HepG2 (cell line): ENCODE results near the gene KLHL7. TPM values are rescaled to one million over a fixed set of nuclear protein-coding genes. Genes with fewer than 3 reads are reported as not detected.

ENCODE experiments used
- DRAP1 ChIP-seq: IDR thresholded peaks from 2 replicates; pipeline ENCODE4 v1.6.1; 2016; ENCODE audit warnings: missing genetic modification reagents, missing compliant biosample characterization
- HNRNPLL ChIP-seq: fragments of 200-400 bp; formaldehyde crosslinking; IDR thresholded peaks from 2 replicates; pipeline ENCODE4 v1.6.1; 2017; ENCODE audit warnings: mild to moderate bottlenecking, low read depth, low read length; ENCODE audit not compliant: poor library complexity, severe bottlenecking
- MAF1 ChIP-seq: sonication (generic); formaldehyde crosslinking; IDR thresholded peaks from 2 replicates; pipeline ENCODE4 v1.5.0; 2020; ENCODE audit warnings: missing genetic modification reagents, borderline replicate concordance
- MTA3 ChIP-seq: sonication (generic); formaldehyde crosslinking; IDR thresholded peaks from 2 replicates; pipeline ENCODE4 v1.4.0; 2020; ENCODE audit warnings: missing genetic modification reagents
- NFAT5 ChIP-seq: sonication (generic); formaldehyde crosslinking; IDR thresholded peaks from 2 replicates; pipeline ENCODE4 v1.4.0; 2020; ENCODE audit warnings: missing genetic modification reagents
- PAF1 ChIP-seq: IDR thresholded peaks from 2 replicates; pipeline ENCODE4 v1.6.1; 2016; ENCODE audit warnings: missing genetic modification reagents, missing compliant biosample characterization
- POLR2G ChIP-seq: fragments of 200-400 bp; formaldehyde crosslinking; IDR thresholded peaks from 2 replicates; pipeline ENCODE4 v1.6.1; 2018; ENCODE audit warnings: mild to moderate bottlenecking, low read depth, low read length, moderate library complexity
- PRDM4 ChIP-seq: sonication (generic); formaldehyde crosslinking; IDR thresholded peaks from 2 replicates; pipeline ENCODE4 v1.9.0; 2021; ENCODE audit warnings: missing genetic modification reagents, borderline replicate concordance
- RFX5 ChIP-seq: IDR thresholded peaks from 2 replicates; pipeline ENCODE4 v1.6.1; 2011; ENCODE audit warnings: low read depth, low read length, improper control_type of control experiment
- ZBTB14 ChIP-seq: sonication (generic); formaldehyde crosslinking; IDR thresholded peaks from 2 replicates; pipeline ENCODE4 v1.4.0; 2020; ENCODE audit warnings: missing genetic modification reagents
- ZFP62 ChIP-seq: sonication (generic); formaldehyde crosslinking; IDR thresholded peaks from 2 replicates; pipeline ENCODE4 v1.4.0; 2020; ENCODE audit warnings: missing genetic modification reagents
- ZNF317 ChIP-seq: sonication (generic); formaldehyde crosslinking; IDR thresholded peaks from 2 replicates; pipeline ENCODE4 v1.5.0; 2020; ENCODE audit warnings: mild to moderate bottlenecking, missing genetic modification reagents
- ZNF546 ChIP-seq: sonication (generic); formaldehyde crosslinking; conservative IDR thresholded peaks from 2 replicates; pipeline ENCODE4 v1.8.1; 2023; ENCODE audit warnings: mild to moderate bottlenecking, missing genetic modification reagents
- ZNF547 ChIP-seq: sonication (generic); formaldehyde crosslinking; IDR thresholded peaks from 2 replicates; pipeline ENCODE4 v1.5.1; 2020; ENCODE audit warnings: mild to moderate bottlenecking, missing genetic modification reagents
- ZNF562 ChIP-seq: sonication (generic); formaldehyde crosslinking; IDR thresholded peaks from 2 replicates; pipeline ENCODE4 v1.8.0; 2022; ENCODE audit warnings: missing genetic modification reagents, borderline replicate concordance
- ZNF619 ChIP-seq: sonication (generic); formaldehyde crosslinking; IDR thresholded peaks from 2 replicates; pipeline ENCODE4 v1.4.0; 2020; ENCODE audit warnings: mild to moderate bottlenecking, missing genetic modification reagents
- ZNF670 ChIP-seq: sonication (generic); formaldehyde crosslinking; IDR thresholded peaks from 2 replicates; pipeline ENCODE4 v1.8.0; 2022; ENCODE audit warnings: mild to moderate bottlenecking, missing genetic modification reagents, borderline replicate concordance
- ZNF672 ChIP-seq: sonication (generic); formaldehyde crosslinking; IDR thresholded peaks from 2 replicates; pipeline ENCODE4 v1.8.1; 2022; ENCODE audit warnings: missing genetic modification reagents
- ZNF710 ChIP-seq: sonication (generic); formaldehyde crosslinking; IDR thresholded peaks from 2 replicates; pipeline ENCODE4 v1.5.0; 2020; ENCODE audit warnings: mild to moderate bottlenecking, missing genetic modification reagents, borderline replicate concordance
- polyA plus RNA-seq, 8 experiments: library from polyadenylated mRNA; depleted of rRNA in 3 of 8; stranded (reverse) in 7 of 8; unstranded in 1 of 8; fragments of >200 nt; fragmentation: Illumina TruSeq in 4 of 8; extraction: Trizol in 4 of 8; gene quantifications; 2 replicates each; pipeline versions ENCODE4 v1.2.1 to v1.2.3, GENCODE V29; 2011 to 2016; ENCODE audit warnings: low read depth in 4 of 8, missing spikeins in 1 of 8, mixed read lengths in 1 of 8; ENCODE audit not compliant: insufficient read depth in 1 of 8
- total RNA-seq, 5 experiments: library from RNA; depleted of rRNA; stranded (reverse); fragments of >200 nt; fragmentation: Illumina TruSeq; extraction: Trizol; gene quantifications; 2 replicates each; pipeline ENCODE4 v1.2.3, GENCODE V29; 2016; ENCODE audit warnings: low read depth in 1 of 5

The KLHL7 gene
- total and polyA plus RNA-seq, 2 of the 13 experiments (the other 11 are each of a cell fraction or from before 2014, with no cell fraction given) = 16.2 to 34.4 TPM

GRCh38 chr7:23105644-23106056 is at the start of gene KLHL7 (continued):
- TF ChIP-seq PRDM4 = no peak
- peak; percentile 91 for TF ChIP-seq DRAP1 (CRISPR knock-in tag)
- TF ChIP-seq ZNF562 (CRISPR knock-in tag) = peak; percentile 21; the same call in 1 of the 2 replicates
- peak; percentile 28; the same call in 1 of the 2 replicates for TF ChIP-seq RFX5
- TF ChIP-seq ZNF672 (CRISPR knock-in tag) = peak; percentile 62; the same call in 1 of the 2 replicates
- TF ChIP-seq ZNF546 (CRISPR knock-in tag) = no peak
- TF ChIP-seq ZBTB14 = no peak
- TF ChIP-seq PAF1 (CRISPR knock-in tag) = no peak
- peak; percentile 89 for TF ChIP-seq POLR2G
- TF ChIP-seq HNRNPLL = peak; percentile 99
- TF ChIP-seq ZFP62 (CRISPR knock-in tag) = no peak
- no peak for TF ChIP-seq MAF1 (CRISPR knock-in tag)
- no peak for TF ChIP-seq ZNF547 (CRISPR knock-in tag)
- TF ChIP-seq NFAT5 = no peak
- TF ChIP-seq MTA3 (CRISPR knock-in tag) = no peak
- peak; percentile 84; the same call in 1 of the 2 replicates for TF ChIP-seq ZNF619
- peak; percentile 68; the same call in 1 of the 2 replicates for TF ChIP-seq ZNF670 (CRISPR knock-in tag)
- peak; percentile 81; the same call in 1 of the 2 replicates for TF ChIP-seq ZNF710
- TF ChIP-seq ZNF317 (CRISPR knock-in tag) = no peak
